Measurements from ENCODE around the gene TRIM65.

DNA sequence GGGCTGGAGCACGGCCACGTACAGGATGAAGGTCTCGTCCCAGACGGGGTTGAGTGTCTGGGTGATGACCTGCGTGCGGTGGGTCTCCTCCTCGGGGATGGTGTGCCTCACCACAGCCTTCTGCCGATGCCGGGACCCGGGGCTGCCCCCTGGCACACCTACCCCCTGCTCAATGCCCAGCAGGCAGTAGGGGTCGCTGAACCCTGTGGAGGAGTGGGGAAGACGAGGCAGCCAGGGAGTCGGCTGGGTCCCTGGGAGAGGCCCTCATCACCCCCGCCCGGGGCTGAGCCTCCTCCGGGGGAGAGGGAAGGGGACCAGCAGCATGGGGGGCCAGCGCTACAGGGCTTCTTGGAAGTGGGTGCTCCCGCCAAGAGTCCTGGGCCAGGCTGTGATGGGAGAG lies 54.3 kb downstream of the TRIM65 start:
- TF ChIP-seq POLR2AphosphoS5 (IDR thresholded peaks at IDR 0.05; ENCODE audit: borderline replicate concordance, low read depth, low read length) (no peak), EZH2 (IDR thresholded peaks at IDR 0.05) (no peak), FOXP2 (optimal IDR thresholded peaks at IDR 0.05; ENCODE audit: control extremely low read depth, extremely low read length, insufficient read depth) (no peak)
